Measurements from ENCODE around the gene TMOD3. TPM values are rescaled to one million over a fixed set of nuclear protein-coding genes. Genes with fewer than 3 reads are reported as not detected.

TMOD3 gene
- total RNA-seq, 2 donors from 2014 or later = 53.9 to 56.3 TPM

Other genes starting within 250 kb of the TMOD3 start
- 10 to 100 TPM in 1 of 2 donors, 1 to 10 TPM in 1; 2.3 to 15.6 TPM for gene DMXL2, start 206.9 kb upstream of the TMOD3 start, total RNA-seq
- gene SCG3, start 148.2 kb upstream of the TMOD3 start, total RNA-seq = under 1 TPM in 1 of 2 donors, not detected in 1; 0.11 TPM
- gene LYSMD2, start 92.0 kb upstream of the TMOD3 start, total RNA-seq = 10 to 100 TPM; 10.7 to 16.5 TPM
- gene TMOD2, start 78.1 kb upstream of the TMOD3 start, total RNA-seq = 1 to 10 TPM; 2.8 to 3.6 TPM
- 10 to 100 TPM; 15.4 to 31.2 TPM for gene LEO1, start 142.1 kb downstream of the TMOD3 start, total RNA-seq
- 10 to 100 TPM; 15.2 to 30.9 TPM for gene MAPK6, start 189.6 kb downstream of the TMOD3 start, total RNA-seq

Measured in activated naive CD4-positive, alpha-beta T cell treated with anti-CD3 and anti-CD28 coated beads, Interleukin-2, amount 50 U/mL, for 72 hours (primary cell).